GM18909 (cell line): ENCODE results near the gene ITPR3.

Experiments used
- ATAC-seq: cut with Tn5 transposase; IDR thresholded peaks from one replicate; pipeline ENCODE4 v1.9.1; 2021; ENCODE audit warnings: mild to moderate bottlenecking; ENCODE audit not compliant: unreplicated experiment, poor library complexity

The ITPR3 gene

GRCh38 chr6:33727126-33727525, 106.0 kb downstream of the ITPR3 start:
- ATAC-seq = no peak

- ATAC-seq = no peak
Measured at GRCh38 chr6:33727932-33728331, 106.8 kb downstream of the ITPR3 start.

GRCh38 chr6:33728438-33728837, 107.3 kb downstream of the ITPR3 start:
- no peak for ATAC-seq

- no peak for ATAC-seq
Measured at GRCh38 chr6:33729059-33729458, 107.9 kb downstream of the ITPR3 start.

- ATAC-seq = no peak
Measured at GRCh38 chr6:33730611-33731010, 109.5 kb downstream of the ITPR3 start.

GRCh38 chr6:33731035-33731434, 109.9 kb downstream of the ITPR3 start:
- no peak for ATAC-seq

- ATAC-seq = no peak
Measured at GRCh38 chr6:33731751-33732282, 110.7 kb downstream of the ITPR3 start.

- ATAC-seq = no peak
Measured at GRCh38 chr6:33732385-33732784, 111.3 kb downstream of the ITPR3 start.

GRCh38 chr6:33732817-33733708, 111.9 kb downstream of the ITPR3 start:
- no peak for ATAC-seq

GRCh38 chr6:33733709-33734007, 112.5 kb downstream of the ITPR3 start:
- no peak for ATAC-seq

- no peak for ATAC-seq
Measured at GRCh38 chr6:33735216-33735615, 114.1 kb downstream of the ITPR3 start.

- no peak for ATAC-seq
Measured at GRCh38 chr6:33737267-33738026, 116.3 kb downstream of the ITPR3 start.

GRCh38 chr6:33738153-33738552, 117.0 kb downstream of the ITPR3 start:
- no peak for ATAC-seq

GRCh38 chr6:33738879-33739278, 117.8 kb downstream of the ITPR3 start:
- ATAC-seq = no peak

GRCh38 chr6:33739571-33739970, 118.4 kb downstream of the ITPR3 start:
- no peak for ATAC-seq

GRCh38 chr6:33740204-33740608, 119.1 kb downstream of the ITPR3 start:
- ATAC-seq = no peak

- ATAC-seq = no peak
Measured at GRCh38 chr6:33740794-33741193, 119.7 kb downstream of the ITPR3 start.

- ATAC-seq = no peak
Measured at GRCh38 chr6:33742092-33742491, 121.0 kb downstream of the ITPR3 start.

GRCh38 chr6:33742837-33743236, 121.7 kb downstream of the ITPR3 start:
- ATAC-seq = no peak

- no peak for ATAC-seq
Measured at GRCh38 chr6:33744001-33744848, 123.1 kb downstream of the ITPR3 start.
